HepG2 (cell line): ENCODE results near the gene MOSPD2. TPM values are rescaled to one million over a fixed set of nuclear protein-coding genes. Genes with fewer than 3 reads are reported as not detected.

Source experiments
- ATAC-seq: fragments of 200-7000 bp; cut with Tn5 transposase; 3 replicates; pipeline ENCODE4 v1.9.1; 2020; ENCODE audit warnings: mild to moderate bottlenecking, moderate library complexity
- BruUV-seq: library from RNA; stranded (reverse); fragments of 400-500 nt; replicated peaks from 2 replicates; lab custom pipeline; 2021; lab: Mats Ljungman, UMichigan
- CTCF ChIA-PET: fragments of 300-600 bp; formaldehyde crosslinking; extraction: SDS; loops from one replicate; lab custom pipeline; 2021; ENCODE audit warnings: low total read pairs, inconsistent platforms, low intra/inter-chr PET ratio; lab: Yijun Ruan, JAX
- POLR2A ChIA-PET: fragments of 350-600 bp; sonication (Branson Sonifier 250); formaldehyde crosslinking; loops from one replicate; lab custom pipeline; 2020; ENCODE audit warnings: antibody characterized with exemption, inconsistent platforms; lab: Yijun Ruan, JAX
- DNase-seq: peaks from one replicate; pipeline ENCODE4 v3.0.0-alpha.2; 2015; ENCODE audit warnings: low spot score
- FAIRE-seq: peaks from 3 replicates; lab custom pipeline; 2011; peaks lifted over from hg19 to GRCh38; lab: Jason Lieb, UNC
- H2AFZ ChIP-seq: one replicate; pipeline ENCODE4 v1.6.1; 2011; ENCODE audit warnings: low read length, inconsistent platforms
- H3K27ac ChIP-seq: fragments of 300-600 bp; 3 replicates; pipeline ENCODE4 v1.8.0; 2011; ENCODE audit warnings: mixed run types, mild to moderate bottlenecking, mixed read lengths, low read length, inconsistent platforms; ENCODE audit not compliant: insufficient read depth; ENCODE audit errors: extremely low read length
- H3K27me3 ChIP-seq, 2 experiments: fragments of 200-600 bp in 1 of 2; 2 replicates in 1 of 2; 3 replicates in 1 of 2; pipeline versions ENCODE4 v1.6.0 to v1.8.0; 2011; ENCODE audit warnings: low read length in 2 of 2, mild to moderate bottlenecking in 2 of 2, moderate library complexity in 2 of 2, inconsistent platforms in 1 of 2; ENCODE audit not compliant: insufficient read depth in 2 of 2, control insufficient read depth in 1 of 2
- H3K36me3 ChIP-seq, 2 experiments: fragments of 200-600 bp in 1 of 2; replicated peaks in 1 of 2; 2 replicates in 1 of 2; 3 replicates in 1 of 2; pipeline versions ENCODE4 v1.5.1 to v1.8.0; 2011; ENCODE audit warnings: low read length in 2 of 2, inconsistent platforms in 1 of 2; ENCODE audit not compliant: insufficient read depth in 2 of 2, control insufficient read depth in 1 of 2
- H3K4me1 ChIP-seq: 2 replicates; pipeline ENCODE4 v1.5.1; 2012; ENCODE audit warnings: low read length, inconsistent platforms; ENCODE audit not compliant: insufficient read depth
- H3K4me2 ChIP-seq: 2 replicates; pipeline ENCODE4 v1.6.0; 2011; ENCODE audit warnings: low read depth, low read length, inconsistent platforms
- H3K4me3 ChIP-seq, 3 experiments: fragments of 200-600 bp in 1 of 3; sonication (generic), shearing (Covaris generic) in 1 of 3; replicated peaks in 1 of 3; 2 replicates each; pipeline ENCODE4 v1.5.1; 2011 to 2016; ENCODE audit warnings: low read length in 3 of 3, inconsistent platforms in 2 of 3, low read depth in 2 of 3, mild to moderate bottlenecking in 2 of 3, control low read depth in 1 of 3, mixed read lengths in 1 of 3; ENCODE audit not compliant: insufficient read depth in 1 of 3
- H3K79me2 ChIP-seq: one replicate; pipeline ENCODE4 v1.6.1; 2011; ENCODE audit warnings: low read length, inconsistent platforms; ENCODE audit not compliant: insufficient read depth
- H3K9ac ChIP-seq: 2 replicates; pipeline ENCODE4 v1.6.0; 2011; ENCODE audit warnings: mild to moderate bottlenecking, low read depth, low read length, inconsistent platforms; ENCODE audit not compliant: insufficient read depth
- H3K9me3 ChIP-seq: 2 replicates; pipeline ENCODE4 v1.5.1; 2012; ENCODE audit warnings: mild to moderate bottlenecking, low read length
- H4K20me1 ChIP-seq: 2 replicates; pipeline ENCODE4 v1.6.0; 2011; ENCODE audit warnings: inconsistent platforms, mild to moderate bottlenecking, low read length, moderate library complexity; ENCODE audit not compliant: insufficient read depth
- NR1H2 ChIP-seq: sonication (generic); formaldehyde crosslinking; IDR thresholded peaks from 2 replicates; pipeline ENCODE4 v1.8.1; 2022; ENCODE audit warnings: low read depth, missing genetic modification reagents, borderline replicate concordance
- STAT5B ChIP-seq: sonication (generic); formaldehyde crosslinking; IDR thresholded peaks from 2 replicates; pipeline ENCODE4 v1.4.0; 2020; ENCODE audit warnings: missing genetic modification reagents
- ZBTB42 ChIP-seq: sonication (generic); formaldehyde crosslinking; IDR thresholded peaks from 2 replicates; pipeline ENCODE4 v1.5.0; 2020; ENCODE audit warnings: mild to moderate bottlenecking, missing genetic modification reagents
- ZNF660 ChIP-seq: sonication (generic); formaldehyde crosslinking; IDR thresholded peaks from 2 replicates; pipeline ENCODE4 v1.5.1; 2020; ENCODE audit warnings: mild to moderate bottlenecking, low read depth, missing genetic modification reagents, borderline replicate concordance
- ZNF670 ChIP-seq: sonication (generic); formaldehyde crosslinking; IDR thresholded peaks from 2 replicates; pipeline ENCODE4 v1.8.0; 2022; ENCODE audit warnings: mild to moderate bottlenecking, missing genetic modification reagents, borderline replicate concordance
- WGBS: methylation state at CpG from one replicate; pipeline ENCODE4 v1.1.6; 2017; ENCODE audit warnings: low lambda C conversion rate; 5-methylcytosine and 5-hydroxymethylcytosine counted together
- in situ Hi-C: cut with HindIII; loops from 2 replicates; pipeline ENCODE4 v1.10.0; 2017; ENCODE audit warnings: low pct_unique_long_range_greater_than_20kb; ENCODE audit not compliant: extremely low pct_ligation_motif_present
- intact Hi-C: fragments of 100-400 bp; cut with micrococcal nuclease; formaldehyde crosslinking; loops from one replicate; pipeline ENCODE4 v1.10.0; 2022; ENCODE audit not compliant: unreplicated experiment
- polyA plus RNA-seq, 8 experiments: library from polyadenylated mRNA; depleted of rRNA in 3 of 8; stranded (reverse) in 7 of 8; unstranded in 1 of 8; fragments of >200 nt; fragmentation: Illumina TruSeq in 4 of 8; extraction: Trizol in 4 of 8; gene quantifications; 2 replicates each; pipeline versions ENCODE4 v1.2.1 to v1.2.3, GENCODE V29; 2011 to 2016; ENCODE audit warnings: low read depth in 4 of 8, missing spikeins in 1 of 8, mixed read lengths in 1 of 8; ENCODE audit not compliant: insufficient read depth in 1 of 8
- total RNA-seq, 5 experiments: library from RNA; depleted of rRNA; stranded (reverse); fragments of >200 nt; fragmentation: Illumina TruSeq; extraction: Trizol; gene quantifications; 2 replicates each; pipeline ENCODE4 v1.2.3, GENCODE V29; 2016; ENCODE audit warnings: low read depth in 1 of 5
- TF ChIP-seq, protein P1 (sequence below): sonication (generic); formaldehyde crosslinking; IDR thresholded peaks from 2 replicates; pipeline ENCODE4 v1.4.0; 2020; ENCODE audit warnings: missing genetic modification reagents, borderline replicate concordance
- TF ChIP-seq, protein P2 (sequence below): IDR thresholded peaks from 2 replicates; pipeline ENCODE4 v1.4.0; 2020; ENCODE audit warnings: mild to moderate bottlenecking, missing genetic modification reagents

The MOSPD2 gene
- total and polyA plus RNA-seq, 2 of the 13 experiments (the other 11 are each of a cell fraction or from before 2014, with no cell fraction given), result 4.8 to 7.0 TPM

DNA sequence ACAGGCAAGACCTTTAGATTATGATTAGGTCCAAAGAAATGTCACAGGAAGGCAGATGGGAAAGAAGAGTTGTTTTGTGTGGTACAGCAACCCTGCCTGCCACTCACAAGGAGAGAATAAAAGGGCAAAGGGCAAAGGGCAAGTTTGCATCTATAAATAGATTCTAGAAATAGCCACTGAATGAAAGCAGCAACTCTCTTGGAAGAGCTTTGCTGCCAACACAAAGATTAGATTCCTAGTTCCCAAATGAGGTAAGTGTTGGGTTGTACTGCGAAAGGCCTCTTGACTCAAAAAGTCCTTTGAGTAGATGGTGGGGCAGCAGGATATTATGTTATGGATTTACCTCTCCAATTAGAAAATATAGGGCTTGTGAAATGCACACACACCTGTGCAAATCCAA lies 61.2 kb downstream of the MOSPD2 start (continued):
- TF ChIP-seq, protein P1, sequence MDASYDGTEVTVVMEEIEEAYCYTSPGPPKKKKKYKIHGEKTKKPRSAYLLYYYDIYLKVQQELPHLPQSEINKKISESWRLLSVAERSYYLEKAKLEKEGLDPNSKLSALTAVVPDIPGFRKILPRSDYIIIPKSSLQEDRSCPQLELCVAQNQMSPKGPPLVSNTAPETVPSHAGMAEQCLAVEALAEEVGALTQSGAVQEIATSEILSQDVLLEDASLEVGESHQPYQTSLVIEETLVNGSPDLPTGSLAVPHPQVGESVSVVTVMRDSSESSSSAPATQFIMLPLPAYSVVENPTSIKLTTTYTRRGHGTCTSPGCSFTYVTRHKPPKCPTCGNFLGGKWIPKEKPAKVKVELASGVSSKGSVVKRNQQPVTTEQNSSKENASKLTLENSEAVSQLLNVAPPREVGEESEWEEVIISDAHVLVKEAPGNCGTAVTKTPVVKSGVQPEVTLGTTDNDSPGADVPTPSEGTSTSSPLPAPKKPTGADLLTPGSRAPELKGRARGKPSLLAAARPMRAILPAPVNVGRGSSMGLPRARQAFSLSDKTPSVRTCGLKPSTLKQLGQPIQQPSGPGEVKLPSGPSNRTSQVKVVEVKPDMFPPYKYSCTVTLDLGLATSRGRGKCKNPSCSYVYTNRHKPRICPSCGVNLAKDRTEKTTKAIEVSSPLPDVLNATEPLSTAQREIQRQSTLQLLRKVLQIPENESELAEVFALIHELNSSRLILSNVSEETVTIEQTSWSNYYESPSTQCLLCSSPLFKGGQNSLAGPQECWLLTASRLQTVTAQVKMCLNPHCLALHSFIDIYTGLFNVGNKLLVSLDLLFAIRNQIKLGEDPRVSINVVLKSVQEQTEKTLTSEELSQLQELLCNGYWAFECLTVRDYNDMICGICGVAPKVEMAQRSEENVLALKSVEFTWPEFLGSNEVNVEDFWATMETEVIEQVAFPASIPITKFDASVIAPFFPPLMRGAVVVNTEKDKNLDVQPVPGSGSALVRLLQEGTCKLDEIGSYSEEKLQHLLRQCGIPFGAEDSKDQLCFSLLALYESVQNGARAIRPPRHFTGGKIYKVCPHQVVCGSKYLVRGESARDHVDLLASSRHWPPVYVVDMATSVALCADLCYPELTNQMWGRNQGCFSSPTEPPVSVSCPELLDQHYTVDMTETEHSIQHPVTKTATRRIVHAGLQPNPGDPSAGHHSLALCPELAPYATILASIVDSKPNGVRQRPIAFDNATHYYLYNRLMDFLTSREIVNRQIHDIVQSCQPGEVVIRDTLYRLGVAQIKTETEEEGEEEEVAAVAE (CRISPR knock-in tag), result no peak

DNA sequence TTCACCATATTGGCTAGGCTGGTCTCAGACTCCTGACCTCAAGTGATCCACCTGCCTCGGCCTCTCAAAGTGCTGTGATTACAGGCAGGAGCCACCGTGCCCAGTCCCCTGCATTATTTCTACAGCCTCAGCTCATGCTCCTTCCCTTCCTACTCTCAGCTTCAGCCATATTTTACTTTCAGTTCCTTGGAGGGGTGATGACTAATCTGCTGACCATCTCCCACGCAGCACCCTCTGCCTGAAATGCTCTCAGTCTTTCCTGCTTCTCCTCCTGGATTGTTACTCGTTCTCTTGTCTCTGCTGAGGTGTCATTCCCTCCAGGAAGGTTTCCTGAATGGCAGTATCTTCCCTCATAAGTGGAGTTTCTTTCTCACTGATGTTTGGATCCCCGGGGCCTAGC lies 63.3 kb downstream of the MOSPD2 start:
- ChIA-PET CTCF (no interaction called here), POLR2A (no interaction called here)
- no peaks in the 10 kb centered on the region for H4K20me1 ChIP-seq
- H3K9ac ChIP-seq, result no peak overlapping the region
- no peaks in the 10 kb centered on the region for H3K27me3 ChIP-seq
- DNase-seq, result no peak
- H3K36me3 ChIP-seq, result no peaks in the 10 kb centered on the region
- FAIRE-seq, result no peak
- H3K27ac ChIP-seq, result no peak overlapping the region
- no peak overlapping the region for H3K4me3 ChIP-seq
- peaks cover 8% of the 10 kb centered on the region; the same call in 1 of the 2 replicates for H3K4me1 ChIP-seq
- no peaks in the 10 kb centered on the region for H3K79me2 ChIP-seq
- H2AFZ ChIP-seq, result no peak overlapping the region
- no peak overlapping the region for H3K4me2 ChIP-seq
- H3K9me3 ChIP-seq, result no peaks in the 10 kb centered on the region
- 0% methylated on average over 3 of the region's 5 CpGs for WGBS
- no TSS peak for BruUV-seq
- intact Hi-C loops (no loop called here), in situ Hi-C loops (no loop called here)
- TF ChIP-seq ZNF660 (CRISPR knock-in tag) (no peak), ZBTB42 (no peak), STAT5B (CRISPR knock-in tag) (no peak), NR1H2 (no peak), ZNF670 (CRISPR knock-in tag) (no peak)
- TF ChIP-seq, protein P2, sequence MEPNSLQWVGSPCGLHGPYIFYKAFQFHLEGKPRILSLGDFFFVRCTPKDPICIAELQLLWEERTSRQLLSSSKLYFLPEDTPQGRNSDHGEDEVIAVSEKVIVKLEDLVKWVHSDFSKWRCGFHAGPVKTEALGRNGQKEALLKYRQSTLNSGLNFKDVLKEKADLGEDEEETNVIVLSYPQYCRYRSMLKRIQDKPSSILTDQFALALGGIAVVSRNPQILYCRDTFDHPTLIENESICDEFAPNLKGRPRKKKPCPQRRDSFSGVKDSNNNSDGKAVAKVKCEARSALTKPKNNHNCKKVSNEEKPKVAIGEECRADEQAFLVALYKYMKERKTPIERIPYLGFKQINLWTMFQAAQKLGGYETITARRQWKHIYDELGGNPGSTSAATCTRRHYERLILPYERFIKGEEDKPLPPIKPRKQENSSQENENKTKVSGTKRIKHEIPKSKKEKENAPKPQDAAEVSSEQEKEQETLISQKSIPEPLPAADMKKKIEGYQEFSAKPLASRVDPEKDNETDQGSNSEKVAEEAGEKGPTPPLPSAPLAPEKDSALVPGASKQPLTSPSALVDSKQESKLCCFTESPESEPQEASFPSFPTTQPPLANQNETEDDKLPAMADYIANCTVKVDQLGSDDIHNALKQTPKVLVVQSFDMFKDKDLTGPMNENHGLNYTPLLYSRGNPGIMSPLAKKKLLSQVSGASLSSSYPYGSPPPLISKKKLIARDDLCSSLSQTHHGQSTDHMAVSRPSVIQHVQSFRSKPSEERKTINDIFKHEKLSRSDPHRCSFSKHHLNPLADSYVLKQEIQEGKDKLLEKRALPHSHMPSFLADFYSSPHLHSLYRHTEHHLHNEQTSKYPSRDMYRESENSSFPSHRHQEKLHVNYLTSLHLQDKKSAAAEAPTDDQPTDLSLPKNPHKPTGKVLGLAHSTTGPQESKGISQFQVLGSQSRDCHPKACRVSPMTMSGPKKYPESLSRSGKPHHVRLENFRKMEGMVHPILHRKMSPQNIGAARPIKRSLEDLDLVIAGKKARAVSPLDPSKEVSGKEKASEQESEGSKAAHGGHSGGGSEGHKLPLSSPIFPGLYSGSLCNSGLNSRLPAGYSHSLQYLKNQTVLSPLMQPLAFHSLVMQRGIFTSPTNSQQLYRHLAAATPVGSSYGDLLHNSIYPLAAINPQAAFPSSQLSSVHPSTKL (CRISPR knock-in tag), result no peak
- no peak for ATAC-seq
